HG02763 (cell line): ENCODE results near the gene TRIM21.
"Not testable (repeated sequence)": the region's sequence is repeated elsewhere in the genome, so short reads cannot be mapped to it uniquely, and the experiment has no call there.

Experiments used
- ATAC-seq: cut with Tn5 transposase; IDR thresholded peaks from one replicate; pipeline ENCODE4 v1.9.1; 2021; ENCODE audit warnings: mild to moderate bottlenecking, moderate library complexity; ENCODE audit not compliant: unreplicated experiment

Gene TRIM21

GRCh38 chr11:4393209-4393857 is at the start of gene TRIM21:
Gene TRIM21, minus strand, starts transcription at chr11:4393702. Its CDS starts 3,293 bp downstream, at chr11:4390409.
- ATAC-seq = peak; percentile 99

- no peak for ATAC-seq
These were observed 48.0 kb upstream of the TRIM21 start for GRCh38 chr11:4441515-4441914.

- ATAC-seq = no peak
These were observed 42.9 kb upstream of the TRIM21 start for GRCh38 chr11:4436411-4436810.

- no peak for ATAC-seq
These were observed 40.4 kb upstream of the TRIM21 start for GRCh38 chr11:4433856-4434255.

- ATAC-seq = no peak
These were observed 36.5 kb upstream of the TRIM21 start for GRCh38 chr11:4430051-4430450.

- ATAC-seq = no peak
These were observed 24.9 kb upstream of the TRIM21 start for GRCh38 chr11:4418403-4418802.

GRCh38 chr11:4416816-4417215 is 23.3 kb upstream of the TRIM21 start:
- ATAC-seq = no peak

GRCh38 chr11:4416306-4416705 is 22.8 kb upstream of the TRIM21 start:
- ATAC-seq = no peak

GRCh38 chr11:4406206-4406605 is 12.7 kb upstream of the TRIM21 start:
- not testable (repeated sequence) for ATAC-seq

GRCh38 chr11:4393858-4394223 is 339 bp upstream of the TRIM21 start:
- no peak for ATAC-seq

- no peak for ATAC-seq
These were observed 5.3 kb downstream of the TRIM21 start for GRCh38 chr11:4388221-4388620.

- no peak for ATAC-seq
These were observed 7.3 kb downstream of the TRIM21 start for GRCh38 chr11:4385978-4386740.

- no peak for ATAC-seq
These were observed 11.6 kb downstream of the TRIM21 start for GRCh38 chr11:4381901-4382300.

- no peak for ATAC-seq
These were observed 17.9 kb downstream of the TRIM21 start for GRCh38 chr11:4375431-4376140.

GRCh38 chr11:4370166-4370565 is 23.3 kb downstream of the TRIM21 start:
- ATAC-seq = no peak

GRCh38 chr11:4368286-4368685 is 25.2 kb downstream of the TRIM21 start, which contains the start of gene OR52B4:
Gene OR52B4, minus strand, starts transcription at chr11:4368386. Its CDS starts 91 bp downstream, at chr11:4368295.
- no peak for ATAC-seq

- not testable (repeated sequence) for ATAC-seq
These were observed 45.4 kb downstream of the TRIM21 start for GRCh38 chr11:4348142-4348541.

GRCh38 chr11:4345366-4345765 is 48.1 kb downstream of the TRIM21 start:
- not testable (repeated sequence) for ATAC-seq
